ENCODE results near the gene LRRC74B.

- TF ChIP-seq BHLHE40 (IDR thresholded peaks at IDR 0.05; ENCODE audit: low read depth, low read length) (no peak), CEBPB (IDR thresholded peaks at IDR 0.05; ENCODE audit: low read depth, low read length) (no peak), POLR2A (IDR thresholded peaks at IDR 0.05; ENCODE audit: low read depth, low read length) (no peak), CTCF (conservative IDR thresholded peaks at IDR 0.05; ENCODE audit: low read depth, low read length) (no peak), NFE2L2 (IDR thresholded peaks at IDR 0.05; ENCODE audit: low read depth, low read length) (no peak), ELK1 (IDR thresholded peaks at IDR 0.05; ENCODE audit: borderline replicate concordance, low read depth, low read length) (no peak), MAFK (IDR thresholded peaks at IDR 0.05; ENCODE audit: low read depth, low read length) (no peak), USF2 (IDR thresholded peaks at IDR 0.05; ENCODE audit: low read depth, low read length) (no peak), RCOR1 (IDR thresholded peaks at IDR 0.05; ENCODE audit: insufficient replicate concordance, low read length) (no peak), SMC3 (IDR thresholded peaks at IDR 0.05; ENCODE audit: low read depth, low read length) (no peak)
Observed at GRCh38 chr22:21025266-21025665, 20.5 kb upstream of the LRRC74B start.

Measured in IMR-90 (cell line).